ENCODE results near the gene WHRN.
A peak's percentile ranks its signal among the peaks of the same experiment; 100 is the strongest.

Gene WHRN

DNA sequence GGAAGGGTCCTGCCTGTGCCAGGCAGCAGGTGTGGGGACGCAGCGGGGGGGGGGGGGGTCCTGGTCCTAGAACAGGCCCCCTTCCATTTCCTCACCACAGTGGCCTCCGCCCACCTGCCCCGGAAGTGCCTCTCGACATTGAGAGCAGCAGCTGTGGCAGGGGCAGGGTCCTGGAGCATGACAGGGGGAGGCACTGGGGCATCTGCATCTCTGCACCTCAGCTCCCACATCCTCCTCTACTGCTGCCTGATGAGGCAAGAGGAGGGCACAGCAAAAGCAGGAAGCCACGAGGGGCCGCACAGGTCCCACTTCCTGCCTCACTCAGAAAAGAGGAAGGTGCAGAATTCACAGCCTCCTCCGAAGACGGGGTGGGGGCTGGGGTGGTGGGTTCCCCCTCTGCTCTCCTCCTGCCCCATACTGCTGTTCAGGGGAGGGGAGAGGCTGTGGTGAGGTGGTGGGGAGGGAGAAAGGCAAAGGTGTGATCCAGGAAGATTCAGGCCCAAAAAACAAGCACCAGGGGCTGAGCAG, 132.3 kb downstream of the WHRN start:
- Histone ChIP-seq H3F3A (ENCODE audit: insufficient read depth) (peaks cover 43% of the 10 kb centered on the region), H3K9ac (ENCODE audit: low read length) (peak overlapping the region; percentile 58), H3K36me3 (ENCODE audit: low read length) (no peaks in the 10 kb centered on the region), H3K27ac (ENCODE audit: low read depth, low read length) (peak overlapping the region; percentile 92), H4K20me1 (ENCODE audit: low read depth, low read length) (no peaks in the 10 kb centered on the region), H3K4me3 (ENCODE audit: insufficient read depth, low read length, poor library complexity, severe bottlenecking) (peak overlapping the region; percentile 2), H2AFZ (ENCODE audit: low read depth, low read length, severe bottlenecking) (no peak overlapping the region), H3K27me3 (ENCODE audit: low read length) (no peaks in the 10 kb centered on the region), H3K79me2 (ENCODE audit: insufficient read depth, low read length) (peaks cover 11% of the 10 kb centered on the region; the same call in 1 of the 2 replicates), H3K9me2 (replicated peaks; ENCODE audit: insufficient read depth, low read length) (no peaks in the 10 kb centered on the region), H3K4me2 (ENCODE audit: low read depth, low read length, poor library complexity, severe bottlenecking) (peak overlapping the region; percentile 58), H3K9me3 (ENCODE audit: insufficient read depth, low read length) (no peaks in the 10 kb centered on the region)
- TF ChIP-seq, protein P1, sequence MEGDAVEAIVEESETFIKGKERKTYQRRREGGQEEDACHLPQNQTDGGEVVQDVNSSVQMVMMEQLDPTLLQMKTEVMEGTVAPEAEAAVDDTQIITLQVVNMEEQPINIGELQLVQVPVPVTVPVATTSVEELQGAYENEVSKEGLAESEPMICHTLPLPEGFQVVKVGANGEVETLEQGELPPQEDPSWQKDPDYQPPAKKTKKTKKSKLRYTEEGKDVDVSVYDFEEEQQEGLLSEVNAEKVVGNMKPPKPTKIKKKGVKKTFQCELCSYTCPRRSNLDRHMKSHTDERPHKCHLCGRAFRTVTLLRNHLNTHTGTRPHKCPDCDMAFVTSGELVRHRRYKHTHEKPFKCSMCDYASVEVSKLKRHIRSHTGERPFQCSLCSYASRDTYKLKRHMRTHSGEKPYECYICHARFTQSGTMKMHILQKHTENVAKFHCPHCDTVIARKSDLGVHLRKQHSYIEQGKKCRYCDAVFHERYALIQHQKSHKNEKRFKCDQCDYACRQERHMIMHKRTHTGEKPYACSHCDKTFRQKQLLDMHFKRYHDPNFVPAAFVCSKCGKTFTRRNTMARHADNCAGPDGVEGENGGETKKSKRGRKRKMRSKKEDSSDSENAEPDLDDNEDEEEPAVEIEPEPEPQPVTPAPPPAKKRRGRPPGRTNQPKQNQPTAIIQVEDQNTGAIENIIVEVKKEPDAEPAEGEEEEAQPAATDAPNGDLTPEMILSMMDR (IDR thresholded peaks at IDR 0.05; ENCODE audit: insufficient read depth, low read length, poor library complexity, severe bottlenecking): no peak
- TF ChIP-seq EZH2phosphoT487 (conservative IDR thresholded peaks at IDR 0.05; ENCODE audit: low read length): no peak

DNA sequence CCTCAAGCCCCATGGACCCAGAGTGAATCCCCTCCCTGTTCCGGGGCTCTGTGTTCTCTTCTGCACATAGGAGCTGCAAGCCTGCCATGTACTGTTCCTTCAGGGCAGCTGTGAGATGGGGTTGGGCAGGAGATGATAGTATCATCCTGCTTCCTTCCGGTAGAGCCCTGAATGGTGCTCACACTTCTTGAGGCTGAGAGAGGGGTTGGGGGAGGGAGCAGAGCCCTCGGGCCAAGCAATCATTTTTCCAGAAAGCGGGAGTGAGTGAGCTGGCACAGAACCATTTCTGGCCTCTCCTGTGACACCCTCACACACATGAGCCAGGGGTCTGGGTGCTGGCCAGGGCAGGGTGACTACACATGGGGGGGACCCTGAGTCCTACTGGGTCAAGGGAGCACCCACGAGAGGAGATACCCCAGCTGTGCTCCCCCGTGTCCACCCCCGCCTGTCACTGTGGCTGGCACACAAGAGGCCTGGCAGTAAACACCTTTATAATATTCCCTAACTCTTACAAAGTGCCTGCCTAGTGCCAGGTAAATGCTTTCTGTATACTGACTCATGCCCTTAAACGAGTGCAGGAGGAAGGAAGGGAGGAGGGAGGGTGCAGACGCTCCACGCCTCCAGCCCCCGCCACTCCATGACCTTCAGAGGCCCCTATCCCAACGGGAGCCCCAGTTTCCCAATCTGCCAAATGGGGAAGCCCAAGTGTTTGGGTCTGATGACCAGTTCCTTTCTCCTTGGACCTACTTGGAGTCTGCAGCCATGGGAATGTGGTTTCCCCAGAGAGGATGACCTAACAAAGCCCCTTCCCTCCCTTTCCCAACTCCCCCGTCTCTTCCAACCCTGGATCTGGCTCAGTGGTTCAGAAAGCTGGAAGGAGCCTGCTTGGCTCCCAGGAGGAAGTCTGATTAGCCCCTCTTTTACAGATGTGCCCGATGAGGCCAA, 133.0 kb downstream of the WHRN start:
- TF ChIP-seq, protein P1 (IDR thresholded peaks at IDR 0.05; ENCODE audit: insufficient read depth, low read length, poor library complexity, severe bottlenecking): no peak
- no peak for TF ChIP-seq EZH2phosphoT487 (conservative IDR thresholded peaks at IDR 0.05; ENCODE audit: low read length)
- H3K9me2 ChIP-seq (replicated peaks; ENCODE audit: insufficient read depth, low read length): no peaks in the 10 kb centered on the region
- H3F3A ChIP-seq (ENCODE audit: insufficient read depth): peaks cover 50% of the 10 kb centered on the region
- no peak overlapping the region for H2AFZ ChIP-seq (ENCODE audit: low read depth, low read length, severe bottlenecking)
- H3K4me2 ChIP-seq (ENCODE audit: low read depth, low read length, poor library complexity, severe bottlenecking): peak overlapping the region; percentile 54
- H3K27ac ChIP-seq (ENCODE audit: low read depth, low read length): peak overlapping the region; percentile 92
- H3K79me2 ChIP-seq (ENCODE audit: insufficient read depth, low read length): peaks cover 11% of the 10 kb centered on the region; the same call in 1 of the 2 replicates
- no peaks in the 10 kb centered on the region for H4K20me1 ChIP-seq (ENCODE audit: low read depth, low read length)
- no peaks in the 10 kb centered on the region for H3K27me3 ChIP-seq (ENCODE audit: low read length)
- peak overlapping the region; percentile 7 for H3K4me3 ChIP-seq (ENCODE audit: insufficient read depth, low read length, poor library complexity, severe bottlenecking)
- no peaks in the 10 kb centered on the region for H3K9me3 ChIP-seq (ENCODE audit: insufficient read depth, low read length)
- peak overlapping the region; percentile 55 for H3K9ac ChIP-seq (ENCODE audit: low read length)
- no peaks in the 10 kb centered on the region for H3K36me3 ChIP-seq (ENCODE audit: low read length)

GRCh38 chr9:114371343-114371944, 133.8 kb downstream of the WHRN start:
- Histone ChIP-seq H3K27ac (ENCODE audit: low read depth, low read length) (peak overlapping the region; percentile 92), H3F3A (ENCODE audit: insufficient read depth) (peaks cover 58% of the 10 kb centered on the region), H4K20me1 (ENCODE audit: low read depth, low read length) (no peaks in the 10 kb centered on the region), H2AFZ (ENCODE audit: low read depth, low read length, severe bottlenecking) (no peak overlapping the region), H3K79me2 (ENCODE audit: insufficient read depth, low read length) (peaks cover 11% of the 10 kb centered on the region; the same call in 1 of the 2 replicates), H3K36me3 (ENCODE audit: low read length) (no peaks in the 10 kb centered on the region), H3K4me3 (ENCODE audit: insufficient read depth, low read length, poor library complexity, severe bottlenecking) (no peak overlapping the region), H3K9me3 (ENCODE audit: insufficient read depth, low read length) (no peaks in the 10 kb centered on the region), H3K9ac (ENCODE audit: low read length) (peak overlapping the region; percentile 55; the same call in 1 of the 2 replicates), H3K27me3 (ENCODE audit: low read length) (no peaks in the 10 kb centered on the region), H3K4me2 (ENCODE audit: low read depth, low read length, poor library complexity, severe bottlenecking) (no peak overlapping the region), H3K9me2 (replicated peaks; ENCODE audit: insufficient read depth, low read length) (no peaks in the 10 kb centered on the region)
- TF ChIP-seq, protein P1 (IDR thresholded peaks at IDR 0.05; ENCODE audit: insufficient read depth, low read length, poor library complexity, severe bottlenecking): no peak
- no peak for TF ChIP-seq EZH2phosphoT487 (conservative IDR thresholded peaks at IDR 0.05; ENCODE audit: low read length)
